PC-9 (cell line): Measurements from ENCODE around the gene CEP120. TPM values are rescaled to one million over a fixed set of nuclear protein-coding genes. Genes with fewer than 3 reads are reported as not detected.

ENCODE experiments used
- BruUV-seq: library from RNA; stranded (reverse); fragments of 400-500 nt; replicated peaks from 2 replicates; lab custom pipeline; 2021; lab: Mats Ljungman, UMichigan
- CTCF ChIA-PET: fragments of 300-600 bp; sonication (Branson Sonifier 250); formaldehyde crosslinking; loops from one replicate; lab custom pipeline; 2022; ENCODE audit warnings: antibody characterized with exemption; lab: Charles Lee
- POLR2A ChIA-PET: fragments of 300-600 bp; sonication (Branson Sonifier 250); formaldehyde crosslinking; loops from one replicate; lab custom pipeline; 2022; ENCODE audit warnings: antibody characterized with exemption; ENCODE audit not compliant: unreplicated experiment; lab: Charles Lee
- DNase-seq, 2 experiments: peaks; one replicate each; pipeline versions ENCODE4 v3.0.0 to v3.0.0-alpha.2; 2015 to 2022; ENCODE audit warnings: mixed read lengths in 1 of 2
- H2AFZ ChIP-seq: fragments of 200-600 bp; sonication (generic); 2 replicates; pipeline ENCODE4 v1.8.1; 2017; ENCODE audit warnings: antibody characterized with exemption
- H3F3A ChIP-seq: fragments of 200-600 bp; sonication (generic); 2 replicates; pipeline ENCODE4 v1.8.1; 2017; ENCODE audit warnings: antibody characterized with exemption, mild to moderate bottlenecking, low read depth; ENCODE audit not compliant: insufficient read depth
- H3K27ac ChIP-seq: fragments of 200-600 bp; sonication (generic); 2 replicates; pipeline ENCODE4 v1.6.1; 2016; ENCODE audit warnings: mixed run types
- H3K27me3 ChIP-seq: fragments of 200-600 bp; sonication (generic); 2 replicates; pipeline ENCODE4 v1.6.1; 2016; ENCODE audit warnings: low read depth, mixed run types; ENCODE audit not compliant: insufficient read depth
- H3K36me3 ChIP-seq: fragments of 200-600 bp; sonication (generic); 2 replicates; pipeline ENCODE4 v1.6.1; 2016; ENCODE audit warnings: low read depth, mixed run types
- H3K4me1 ChIP-seq: fragments of 200-600 bp; sonication (generic); replicated peaks from 2 replicates; pipeline ENCODE4 v1.6.1; 2016; ENCODE audit warnings: mixed run types; ENCODE audit not compliant: insufficient read depth
- H3K4me2 ChIP-seq: fragments of 200-600 bp; sonication (generic); 2 replicates; pipeline ENCODE4 v1.6.1; 2017; ENCODE audit warnings: mixed run types
- H3K4me3 ChIP-seq: fragments of 200-600 bp; sonication (generic); 2 replicates; pipeline ENCODE4 v1.6.1; 2016; ENCODE audit warnings: mixed run types
- H3K79me2 ChIP-seq: fragments of 200-600 bp; sonication (generic); 2 replicates; pipeline ENCODE4 v1.6.1; 2017; ENCODE audit warnings: low read depth, mixed run types
- H3K9me2 ChIP-seq: fragments of 200-600 bp; sonication (generic); 2 replicates; pipeline ENCODE4 v1.8.1; 2017; ENCODE audit warnings: mild to moderate bottlenecking; ENCODE audit not compliant: insufficient read depth
- H3K9me3 ChIP-seq: fragments of 200-600 bp; sonication (generic); 2 replicates; pipeline ENCODE4 v1.8.1; 2016; ENCODE audit warnings: low read depth; ENCODE audit not compliant: insufficient read depth
- H4K20me1 ChIP-seq: fragments of 200-600 bp; sonication (generic); 2 replicates; pipeline ENCODE4 v1.8.1; 2017; ENCODE audit not compliant: insufficient read depth
- CTCF ChIP-seq: fragments of 200-600 bp; sonication (generic); conservative IDR thresholded peaks from 2 replicates; pipeline ENCODE4 v1.6.1; 2017; ENCODE audit warnings: mixed run types, antibody characterized with exemption, mild to moderate bottlenecking, moderate library complexity
- EZH2 ChIP-seq: fragments of 200-600 bp; sonication (generic); IDR thresholded peaks from 2 replicates; pipeline ENCODE4 v1.8.0; 2017; ENCODE audit warnings: antibody characterized with exemption, low read depth
- intact Hi-C: fragments of 100-400 bp; cut with micrococcal nuclease; formaldehyde crosslinking; loops from one replicate; pipeline ENCODE4 v1.10.0; 2022; ENCODE audit not compliant: unreplicated experiment
- total RNA-seq: library from RNA; stranded (reverse); gene quantifications from 2 replicates; pipeline ENCODE4 v1.2.3, GENCODE V29; 2021

CEP120 gene
- total RNA-seq, 1 experiment from 2014 or later, result 24.5 TPM

DNA sequence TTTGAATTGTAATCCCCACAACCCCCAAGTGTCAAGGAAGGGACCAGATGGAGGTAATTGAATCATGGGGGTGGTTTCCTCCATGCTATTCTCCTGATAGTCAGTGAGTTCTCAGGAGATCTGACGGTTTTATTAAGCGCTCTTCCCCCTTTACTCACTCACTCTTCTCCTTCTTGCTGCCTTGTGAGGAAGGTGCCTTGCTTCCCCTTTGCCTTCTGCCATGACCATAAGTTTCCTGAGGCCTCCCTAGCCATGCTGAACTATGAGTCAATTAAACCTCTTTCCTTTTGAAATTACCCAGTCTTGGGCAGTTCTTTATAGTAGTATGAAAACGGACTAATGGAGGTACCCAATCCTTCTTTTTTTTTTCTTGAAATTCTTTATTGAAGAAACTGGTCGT lies 2.2 kb upstream of the CEP120 start:
- Histone ChIP-seq H3K4me3 (no peak overlapping the region), H3K27ac (no peak overlapping the region), H3K27me3 (no peaks in the 10 kb centered on the region), H3K79me2 (peaks cover 25% of the 10 kb centered on the region), H3K4me2 (no peak overlapping the region), H3K36me3 (no peaks in the 10 kb centered on the region), H4K20me1 (no peaks in the 10 kb centered on the region), H3F3A (peaks cover 28% of the 10 kb centered on the region), H3K4me1 (peaks cover 50% of the 10 kb centered on the region), H2AFZ (no peak overlapping the region), H3K9me2 (no peaks in the 10 kb centered on the region), H3K9me3 (peaks cover 2% of the 10 kb centered on the region; the same call in 1 of the 2 replicates)
- ChIA-PET POLR2A (no interaction called here), CTCF (no interaction called here)
- no peak for TF ChIP-seq EZH2
- TF ChIP-seq CTCF, result no peak
- intact Hi-C loops, result no loop called here
- BruUV-seq, result no TSS peak
- DNase-seq, result no peak

GRCh38 chr5:123422433-123423277 lies 548 bp downstream of the CEP120 start:
- POLR2A ChIA-PET, result interaction anchor here (0.6 to 1.9 kb wide), 4 partner anchors 89 to 1723 kb away, joined by 3 to 18 read pairs (median 4); partner anchors contain the start of gene CSNK1G3
- peak in 1 of 2 experiments; percentile 4 for DNase-seq
- peaks cover 30% of the 10 kb centered on the region for H3K4me1 ChIP-seq

More at GRCh38 chr5:123422433-123423277, 548 bp downstream of the CEP120 start:
- CTCF ChIA-PET, result interaction anchor here (0.5 to 1.3 kb wide), 3 partner anchors 16 to 1453 kb away, joined by 3 to 7 read pairs (median 4); no protein-coding TSS in a partner anchor
- intact Hi-C loops, result loop anchor here (1.0 to 2.0 kb wide), 2 partner anchors 90 to 188 kb away; partner anchors contain the start of gene CSNK1G3
- Histone ChIP-seq H3K4me3 (peak overlapping the region; percentile 66), H3K27me3 (no peaks in the 10 kb centered on the region), H3K27ac (peak overlapping the region; percentile 93; the same call in 1 of the 2 replicates), H3K4me2 (peak overlapping the region; percentile 88), H3K9me3 (no peaks in the 10 kb centered on the region), H3F3A (peaks cover 5% of the 10 kb centered on the region; the same call in 1 of the 2 replicates), H3K9me2 (no peaks in the 10 kb centered on the region), H3K36me3 (peaks cover under 1% of the 10 kb centered on the region; the same call in 1 of the 2 replicates), H4K20me1 (no peaks in the 10 kb centered on the region), H3K79me2 (peaks cover 34% of the 10 kb centered on the region), H2AFZ (peak overlapping the region; percentile 77)
- BruUV-seq, result no TSS peak
- TF ChIP-seq EZH2 (no peak), CTCF (no peak)
